GM18505 (cell line): Measurements from ENCODE around the gene RSPO1.
"Not testable (repeated sequence)": the region's sequence is repeated elsewhere in the genome, so short reads cannot be mapped to it uniquely, and the experiment has no call there.

Experiments
- ATAC-seq: cut with Tn5 transposase; IDR thresholded peaks from one replicate; pipeline ENCODE4 v1.9.1; 2021; ENCODE audit not compliant: unreplicated experiment
- POLR2A ChIP-seq: IDR thresholded peaks from 4 replicates; pipeline ENCODE4 v1.6.1; 2011; ENCODE audit warnings: borderline replicate concordance; ENCODE audit not compliant: insufficient read depth, insufficient read length; ENCODE audit errors: extremely low read depth

RSPO1 gene

GRCh38 chr1:37634244-37634991, at the start of gene RSPO1:
Gene RSPO1 (minus strand): TSS chr1:37634892. CDS start chr1:37629661, 5,231 bp downstream.
- no peak for TF ChIP-seq POLR2A
- no peak for ATAC-seq

GRCh38 chr1:37684182-37684581, 49.5 kb upstream of the RSPO1 start:
- ATAC-seq, result not testable (repeated sequence)

DNA sequence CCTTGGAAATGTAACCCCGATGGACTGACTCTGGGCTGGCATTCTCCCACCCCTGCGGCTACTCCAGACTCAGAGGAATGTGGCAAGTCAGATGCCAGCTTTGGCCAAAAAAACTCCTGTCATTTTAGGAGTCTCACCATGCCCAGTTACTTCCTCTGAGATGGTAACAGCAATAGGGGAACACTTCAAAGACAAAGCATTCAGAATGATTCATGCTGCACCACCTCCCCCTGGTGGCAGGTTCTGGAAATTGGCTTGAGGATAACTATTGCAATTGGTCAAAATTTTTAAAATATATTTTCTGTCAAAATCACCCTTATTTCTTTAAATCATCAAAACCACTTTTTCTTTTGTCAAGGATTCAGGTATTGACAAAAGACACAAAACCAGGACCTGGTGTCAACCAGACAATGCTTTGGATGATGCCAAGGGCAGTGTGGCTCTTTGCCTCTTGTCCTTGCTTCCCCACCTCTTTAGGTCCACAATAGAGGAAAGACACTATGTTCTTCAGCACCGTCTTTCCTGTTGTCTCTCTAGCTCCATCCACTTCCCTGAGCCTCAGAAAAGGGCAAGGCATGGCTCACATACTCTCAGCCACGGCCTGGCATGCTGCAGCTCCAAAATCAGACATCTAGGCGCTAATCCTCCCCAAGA, 47.8 kb upstream of the RSPO1 start:
- TF ChIP-seq POLR2A, result no peak
- no peak for ATAC-seq

GRCh38 chr1:37680933-37681332, 46.2 kb upstream of the RSPO1 start:
- TF ChIP-seq POLR2A, result no peak
- no peak for ATAC-seq

- TF ChIP-seq POLR2A, result no peak
- no peak for ATAC-seq
Observed at GRCh38 chr1:37677808-37678207, 43.1 kb upstream of the RSPO1 start.

- TF ChIP-seq POLR2A, result no peak
- no peak for ATAC-seq
Observed at GRCh38 chr1:37677143-37677439, 42.4 kb upstream of the RSPO1 start.

DNA sequence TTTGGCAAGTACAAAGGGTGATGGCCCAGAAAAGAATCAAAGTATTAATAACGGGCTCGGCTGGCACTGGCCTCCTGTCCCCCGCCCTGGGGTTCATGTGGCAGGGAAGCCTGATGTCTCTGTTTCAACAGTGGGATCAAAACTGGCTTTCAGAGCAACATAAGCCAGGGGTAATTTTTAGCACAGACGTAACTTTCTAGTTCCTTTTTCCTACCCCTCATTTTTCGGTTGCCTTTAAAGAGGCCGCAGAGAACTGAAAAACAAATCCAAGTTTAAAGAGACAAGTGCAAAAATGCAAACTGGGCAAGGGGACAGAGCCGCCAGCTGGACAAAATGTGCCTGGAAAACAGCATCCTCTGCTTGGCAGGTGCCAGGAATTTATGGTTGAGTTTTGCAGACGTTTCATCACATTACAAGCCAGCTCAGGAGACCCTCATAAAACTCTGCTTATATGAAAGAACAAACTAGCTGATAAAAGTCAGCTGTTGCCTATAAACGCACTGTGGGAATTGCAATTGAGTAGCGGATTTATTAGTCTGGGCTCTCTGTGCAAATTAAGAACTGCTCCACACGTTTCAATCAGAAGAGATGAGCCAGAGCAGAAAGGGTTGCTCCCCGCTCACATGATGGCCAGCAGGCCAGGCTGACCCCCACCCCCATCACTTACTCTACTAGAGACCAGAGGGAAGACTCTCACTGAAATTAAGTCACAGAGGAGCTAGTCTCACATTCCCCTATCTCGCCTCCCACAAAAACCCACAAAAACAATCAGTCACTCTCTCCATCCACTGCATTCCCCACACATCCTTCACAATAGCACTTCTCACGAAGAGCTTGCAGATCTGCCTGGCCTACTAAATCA, 41.8 kb upstream of the RSPO1 start:
- ATAC-seq, result no peak
- peak; percentile 50 for TF ChIP-seq POLR2A

GRCh38 chr1:37673920-37674319, 39.2 kb upstream of the RSPO1 start:
- no peak for ATAC-seq
- no peak for TF ChIP-seq POLR2A

GRCh38 chr1:37672136-37672870, 37.6 kb upstream of the RSPO1 start:
- no peak for TF ChIP-seq POLR2A
- ATAC-seq, result no peak

DNA sequence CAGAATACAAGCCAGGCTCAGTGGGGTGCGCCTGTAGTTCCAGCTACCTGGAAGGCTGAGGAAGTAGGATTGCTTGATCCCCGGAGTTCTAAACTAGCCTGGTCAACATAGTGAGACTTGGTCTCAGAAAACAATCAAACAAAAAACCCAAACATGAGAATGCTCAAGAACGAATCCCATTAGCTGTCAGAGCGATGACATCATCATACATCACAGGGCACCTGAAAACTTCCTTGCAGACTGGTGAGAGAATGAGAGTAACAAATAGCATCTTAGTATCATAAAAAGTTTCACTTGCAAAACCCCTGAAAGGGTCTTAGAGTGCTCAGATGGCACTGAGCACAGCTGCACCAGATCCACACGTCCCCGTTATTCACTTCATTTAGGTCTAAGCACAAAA, 36.6 kb upstream of the RSPO1 start:
- ATAC-seq, result no peak
- TF ChIP-seq POLR2A, result no peak

DNA sequence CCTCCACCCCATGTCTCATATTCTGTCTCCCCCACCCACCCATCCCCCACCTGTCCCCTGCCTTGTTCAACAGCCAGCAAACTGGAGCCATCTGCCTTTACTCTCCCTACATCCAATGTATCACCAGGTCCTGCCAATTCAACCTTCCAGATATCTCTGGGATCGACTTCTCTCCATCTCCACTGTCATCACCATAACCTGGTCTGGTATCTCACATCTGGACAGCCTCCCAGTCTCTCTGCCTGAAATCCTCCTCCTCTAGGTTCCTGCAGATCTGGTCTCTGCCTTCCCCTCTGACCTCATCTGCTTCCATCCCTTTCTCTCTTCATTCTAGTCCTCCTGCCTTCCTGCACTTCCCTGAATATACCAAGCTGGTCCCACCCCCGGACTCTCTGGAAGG, 35.4 kb upstream of the RSPO1 start:
- ATAC-seq, result no peak
- no peak for TF ChIP-seq POLR2A

GRCh38 chr1:37667023-37667671, 32.5 kb upstream of the RSPO1 start:
- no peak for ATAC-seq
- no peak for TF ChIP-seq POLR2A
